HG02610 (cell line): Measurements from ENCODE around the gene MLXIPL.
"Not testable (repeated sequence)": the region's sequence is repeated elsewhere in the genome, so short reads cannot be mapped to it uniquely, and the experiment has no call there.

Source experiments
- ATAC-seq: cut with Tn5 transposase; IDR thresholded peaks from one replicate; pipeline ENCODE4 v1.9.1; 2021; ENCODE audit warnings: mild to moderate bottlenecking, moderate library complexity; ENCODE audit not compliant: unreplicated experiment

The MLXIPL gene

DNA sequence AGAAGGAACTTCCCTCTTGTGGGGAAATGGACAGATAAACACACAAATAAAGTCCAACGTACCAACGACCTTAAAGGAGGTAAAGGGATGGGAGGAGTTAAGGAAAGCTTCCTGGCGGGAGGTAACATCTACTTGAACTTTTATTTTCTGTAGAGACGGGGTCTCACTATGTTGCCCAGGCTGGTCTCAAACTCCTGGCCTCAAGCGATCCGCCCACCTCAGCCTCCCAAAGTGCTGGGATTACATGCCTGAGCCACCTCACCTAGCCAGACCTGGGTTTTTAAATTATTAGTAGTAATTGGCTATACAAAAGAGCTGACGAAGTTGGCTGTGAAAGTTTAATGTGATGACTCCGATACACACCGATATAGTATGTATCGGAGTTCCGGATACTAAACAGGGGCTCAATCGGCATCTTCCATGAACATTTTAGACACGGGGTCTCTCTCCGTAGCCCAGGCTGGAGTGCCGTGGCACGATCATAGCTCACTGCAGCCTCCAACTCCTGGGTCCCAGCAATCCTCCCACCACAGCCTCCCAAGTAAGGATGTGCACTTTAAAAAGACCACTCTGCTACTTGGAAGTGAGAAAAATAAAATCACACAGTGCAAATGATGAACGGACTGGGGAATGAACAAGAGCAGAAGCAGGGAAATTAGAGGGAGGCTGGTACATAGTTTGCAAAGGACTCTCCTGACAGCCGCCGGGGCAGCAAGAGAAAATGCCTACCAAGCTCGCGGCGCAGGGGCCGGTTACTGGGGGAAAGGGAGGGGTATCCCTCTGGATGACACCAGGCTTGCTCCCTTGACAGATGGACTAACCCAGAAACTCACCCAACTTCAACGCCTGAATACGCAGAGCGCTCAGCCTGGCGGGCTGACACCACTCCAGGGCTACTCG lies 67.9 kb downstream of the MLXIPL start:
- ATAC-seq, result no peak

DNA sequence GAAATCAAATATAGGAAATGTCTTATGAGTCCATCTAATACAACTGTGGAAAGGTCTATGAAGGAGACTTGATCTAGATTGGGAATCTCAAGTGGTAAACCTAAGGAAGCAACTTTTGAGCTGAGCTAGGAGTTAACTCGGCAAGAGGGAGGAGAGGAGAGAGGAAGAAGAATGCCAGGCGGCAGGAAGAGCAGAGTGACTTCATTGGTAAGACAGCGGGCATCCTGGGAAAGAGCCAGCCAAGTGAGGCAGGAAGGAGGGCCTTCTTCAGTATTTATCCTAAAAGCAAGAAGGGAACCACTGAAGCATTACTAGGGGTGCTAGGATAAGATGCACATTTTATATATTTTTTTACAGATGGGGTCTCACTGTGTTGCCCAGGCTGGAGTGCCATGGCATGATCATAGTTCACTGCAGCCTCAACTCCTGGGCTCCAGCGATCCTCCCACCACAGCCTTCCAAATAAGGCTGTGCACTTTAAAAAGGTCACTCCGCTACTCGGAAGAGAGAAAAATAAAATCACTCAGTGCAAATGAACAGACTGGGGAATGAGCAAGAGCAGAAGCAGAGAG lies 68.8 kb downstream of the MLXIPL start:
- no peak for ATAC-seq

GRCh38 chr7:73550093-73550492 lies 74.2 kb downstream of the MLXIPL start:
- ATAC-seq, result not testable (repeated sequence)

DNA sequence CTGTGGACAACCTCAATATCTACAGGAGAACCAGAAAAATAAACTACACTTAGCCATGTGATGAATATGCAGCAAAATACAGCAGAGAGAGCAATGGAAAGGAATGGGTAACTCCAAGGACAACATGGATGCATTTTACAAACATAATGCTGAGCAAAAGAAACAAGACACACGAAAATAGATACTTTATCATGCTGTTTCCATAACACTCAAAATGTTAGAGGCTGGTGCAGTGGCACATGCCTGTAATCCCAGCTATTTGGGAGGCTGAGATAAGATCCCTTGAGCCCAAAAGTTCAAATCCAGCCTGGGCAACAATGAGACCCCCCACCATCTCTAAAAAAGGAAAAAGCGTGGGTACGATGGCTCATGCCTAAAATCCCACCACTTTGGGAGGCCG lies 75.1 kb downstream of the MLXIPL start:
- ATAC-seq, result no peak

- ATAC-seq, result no peak
Observed at GRCh38 chr7:73547841-73548240, 76.5 kb downstream of the MLXIPL start.

GRCh38 chr7:73544678-73545077 lies 79.6 kb downstream of the MLXIPL start:
- no peak for ATAC-seq
